Gastroesophageal sphincter (tissue), 4 donors: ENCODE results near the gene PUS3. TPM values are rescaled to one million over a fixed set of nuclear protein-coding genes. Genes with fewer than 3 reads are reported as not detected.
A peak's percentile ranks its signal among the peaks of the same experiment; 100 is the strongest.

Source experiments
- ATAC-seq: fragments of 150-250 bp; one replicate; pipeline ENCODE4 v1.9.1; 2016; ENCODE audit warnings: mild to moderate bottlenecking, moderate library complexity
- H3K27ac ChIP-seq, 4 donors: fragments of 200-600 bp; sonication (generic) in 3 of 4; 1 replicate in 3 of 4; 2 replicates in 1 of 4; pipeline ENCODE4 v1.5.1; 2016 to 2019
- H3K27me3 ChIP-seq: fragments of 200-600 bp; sonication (generic); one replicate; pipeline ENCODE4 v1.5.1; 2019
- H3K36me3 ChIP-seq, 2 donors: fragments of 200-600 bp; sonication (generic); one replicate each; pipeline ENCODE4 v1.5.1; 2019; ENCODE audit warnings: control low read depth in 1 of 2
- H3K4me1 ChIP-seq, 3 donors: fragments of 200-600 bp; sonication (generic); 1 replicate in 2 of 3; 2 replicates in 1 of 3; pipeline ENCODE4 v1.5.1; 2016 to 2019; ENCODE audit warnings: control low read depth in 2 of 3
- H3K4me3 ChIP-seq, 2 donors: fragments of 200-600 bp; sonication (generic); one replicate each; pipeline ENCODE4 v1.5.1; 2019; ENCODE audit warnings: mild to moderate bottlenecking in 1 of 2, moderate library complexity in 1 of 2
- H3K9me3 ChIP-seq, 3 donors: fragments of 200-600 bp; sonication (generic); one replicate each; pipeline ENCODE4 v1.5.1; 2017 to 2019; ENCODE audit warnings: control low read depth in 2 of 3
- CTCF ChIP-seq, 4 experiments: fragments of 200-600 bp in 2 of 4; fragments of 450-650 bp in 2 of 4; sonication (generic) in 1 of 4; IDR thresholded peaks; one replicate each; pipeline ENCODE4 v1.5.1; 2017 to 2019; ENCODE audit warnings: antibody characterized with exemption in 4 of 4, mild to moderate bottlenecking in 2 of 4, moderate library complexity in 2 of 4
- EP300 ChIP-seq: sonication (generic); formaldehyde crosslinking; IDR thresholded peaks from one replicate; pipeline ENCODE4 v1.6.1; 2017; ENCODE audit warnings: antibody characterized with exemption, mild to moderate bottlenecking
- POLR2A ChIP-seq, 2 donors: fragments of 450-650 bp; IDR thresholded peaks; one replicate each; pipeline ENCODE4 v1.6.1; 2017; ENCODE audit warnings: antibody characterized with exemption in 2 of 2, mild to moderate bottlenecking in 2 of 2, moderate library complexity in 1 of 2
- POLR2AphosphoS5 ChIP-seq: sonication (generic); formaldehyde crosslinking; IDR thresholded peaks from one replicate; pipeline ENCODE4 v1.6.1; 2017; ENCODE audit warnings: antibody characterized with exemption
- WGBS, 2 donors: methylation state at CpG; one replicate each; pipeline ENCODE4 v1.1.5; 2018; ENCODE audit warnings: low coverage in 1 of 2; 5-methylcytosine and 5-hydroxymethylcytosine counted together
- total RNA-seq, 4 donors: library from RNA; depleted of rRNA; stranded (reverse); fragments of >200 nt; gene quantifications; one replicate each; pipeline ENCODE4 v1.1.0, GENCODE V29; 2016

PUS3 gene
- total RNA-seq, 4 donors from 2014 or later, result 7.8 to 15.9 (median 9.1) TPM

GRCh38 chr11:125881291-125881690, 21.7 kb downstream of the PUS3 start:
- ATAC-seq, result no peak
- no peaks in the 10 kb centered on the region for H3K36me3 ChIP-seq

GRCh38 chr11:125874556-125875124, 28.4 kb downstream of the PUS3 start:
- TF ChIP-seq POLR2A (IDR thresholded peaks at IDR 0.05), result no peak
- peak; percentile 53 to 74 (median 68) for TF ChIP-seq CTCF (IDR thresholded peaks at IDR 0.05)
- Histone ChIP-seq H3K36me3 (no peaks in the 10 kb centered on the region), H3K27me3 (no peaks in the 10 kb centered on the region), H3K4me1 (peaks cover 0 to 5% (median 0%) of the 10 kb centered on the region in 3 donors), H3K4me3 (no peak overlapping the region), H3K9me3 (no peaks in the 10 kb centered on the region), H3K27ac (no peak overlapping the region)
- ATAC-seq, result peak; percentile 72
- 5 to 7% methylated on average over 6 to 8 of the region's 8 CpGs for WGBS, 2 donors

More at GRCh38 chr11:125881291-125881690, 21.7 kb downstream of the PUS3 start:
- Histone ChIP-seq H3K4me3 (no peak overlapping the region), H3K9me3 (no peaks in the 10 kb centered on the region), H3K27me3 (no peaks in the 10 kb centered on the region), H3K4me1 (peaks cover 0 to 3% (median 0%) of the 10 kb centered on the region in 3 donors), H3K27ac (no peak overlapping the region)
- WGBS, 2 donors, result 50 to 76% methylated on average over 1 of the region's 1 CpG
- TF ChIP-seq CTCF (IDR thresholded peaks at IDR 0.05), result no peak
- no peak for TF ChIP-seq POLR2A (IDR thresholded peaks at IDR 0.05)
- TF ChIP-seq EP300, result no peak
- no peak for TF ChIP-seq POLR2AphosphoS5

GRCh38 chr11:125873881-125874555, 29.0 kb downstream of the PUS3 start:
- Histone ChIP-seq H3K4me3 (no peak overlapping the region), H3K4me1 (peaks cover 0 to 5% (median 0%) of the 10 kb centered on the region in 3 donors), H3K27me3 (no peaks in the 10 kb centered on the region), H3K27ac (no peak overlapping the region), H3K9me3 (no peaks in the 10 kb centered on the region), H3K36me3 (no peaks in the 10 kb centered on the region)
- 40 to 67% methylated on average over 1 to 11 of the region's 20 CpGs for WGBS, 2 donors
- TF ChIP-seq CTCF (IDR thresholded peaks at IDR 0.05) (no peak), POLR2AphosphoS5 (no peak), EP300 (no peak), POLR2A (IDR thresholded peaks at IDR 0.05) (no peak)
- ATAC-seq, result no peak

- Histone ChIP-seq H3K27me3 (no peaks in the 10 kb centered on the region), H3K36me3 (no peaks in the 10 kb centered on the region), H3K27ac (no peak overlapping the region), H3K9me3 (no peaks in the 10 kb centered on the region), H3K4me1 (peaks cover 0 to 5% (median 0%) of the 10 kb centered on the region in 3 donors), H3K4me3 (no peak overlapping the region)
- TF ChIP-seq POLR2AphosphoS5, result no peak
- TF ChIP-seq EP300, result no peak
- TF ChIP-seq POLR2A (IDR thresholded peaks at IDR 0.05), result no peak
- TF ChIP-seq CTCF (IDR thresholded peaks at IDR 0.05), result no peak
- no peak for ATAC-seq
These were observed 30.9 kb downstream of the PUS3 start for GRCh38 chr11:125872138-125872491.
